ENCODE measurements around the gene CCDC85C.

Gene CCDC85C

GRCh38 chr14:99556134-99556791, 47.7 kb downstream of the CCDC85C start:
- DNase-seq (ENCODE audit: low spot score), result no peak

DNA sequence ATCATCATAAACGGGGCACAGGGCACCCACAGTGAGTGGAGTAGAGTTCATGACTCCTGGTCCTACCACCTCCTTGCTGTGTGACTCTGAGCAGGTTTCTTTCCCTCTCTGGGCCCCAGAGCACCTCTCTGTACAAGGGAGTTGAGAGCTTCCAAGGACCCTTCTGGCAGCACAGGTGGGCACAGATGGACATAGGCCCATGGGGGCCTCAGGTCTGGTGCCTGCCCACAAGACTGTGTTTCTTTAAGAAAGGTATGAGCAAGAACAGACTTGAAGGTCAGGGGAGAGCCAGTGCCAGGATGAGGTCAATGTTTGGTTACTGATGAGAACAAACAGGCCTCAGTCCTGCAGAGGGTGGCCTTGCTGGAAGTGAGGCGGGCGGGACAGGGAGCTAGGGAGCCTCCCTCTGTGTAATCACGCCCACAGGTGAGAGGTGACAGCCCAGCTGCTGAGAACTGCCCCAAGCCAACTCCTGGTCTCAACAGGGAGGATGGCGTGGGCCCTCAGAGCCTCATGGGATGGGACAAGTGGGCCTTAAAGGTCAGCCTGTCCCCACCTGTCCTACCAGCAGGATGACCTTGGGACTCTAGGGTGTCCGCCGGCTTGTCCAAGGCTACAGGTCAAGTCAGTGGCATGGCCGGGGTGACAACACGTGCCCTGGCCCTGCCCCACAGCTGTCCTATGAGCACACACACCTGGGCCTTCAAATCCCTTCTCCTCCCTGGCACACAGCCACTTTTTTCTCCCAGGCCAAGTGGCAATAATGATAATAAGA, 49.1 kb downstream of the CCDC85C start:
- DNase-seq (ENCODE audit: low spot score), result no peak

DNA sequence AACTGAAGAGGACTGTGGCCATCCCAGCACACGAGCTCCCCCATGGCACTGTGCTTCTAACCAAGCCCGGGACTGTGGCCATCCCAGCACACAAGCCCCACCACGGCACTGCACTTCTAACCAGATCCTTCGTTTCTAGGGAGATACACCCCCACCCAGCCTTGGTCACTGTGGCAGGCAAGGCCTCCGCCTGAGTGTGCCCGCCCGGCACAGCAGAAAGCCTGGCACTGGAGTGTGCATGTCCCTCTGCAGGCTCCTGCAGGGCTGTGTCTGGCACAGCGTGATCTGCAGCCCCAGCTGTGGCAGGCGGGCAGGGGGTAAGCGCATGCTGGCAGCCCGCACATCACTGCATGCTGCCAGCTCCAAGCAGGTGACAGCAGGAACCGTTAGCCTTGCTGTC, 49.8 kb downstream of the CCDC85C start:
- DNase-seq (ENCODE audit: low spot score), result no peak

GRCh38 chr14:99552572-99553216, 51.3 kb downstream of the CCDC85C start:
- DNase-seq (ENCODE audit: low spot score), result no peak

- DNase-seq (ENCODE audit: low spot score), result no peak
Observed at GRCh38 chr14:99552021-99552553, 51.9 kb downstream of the CCDC85C start.

DNA sequence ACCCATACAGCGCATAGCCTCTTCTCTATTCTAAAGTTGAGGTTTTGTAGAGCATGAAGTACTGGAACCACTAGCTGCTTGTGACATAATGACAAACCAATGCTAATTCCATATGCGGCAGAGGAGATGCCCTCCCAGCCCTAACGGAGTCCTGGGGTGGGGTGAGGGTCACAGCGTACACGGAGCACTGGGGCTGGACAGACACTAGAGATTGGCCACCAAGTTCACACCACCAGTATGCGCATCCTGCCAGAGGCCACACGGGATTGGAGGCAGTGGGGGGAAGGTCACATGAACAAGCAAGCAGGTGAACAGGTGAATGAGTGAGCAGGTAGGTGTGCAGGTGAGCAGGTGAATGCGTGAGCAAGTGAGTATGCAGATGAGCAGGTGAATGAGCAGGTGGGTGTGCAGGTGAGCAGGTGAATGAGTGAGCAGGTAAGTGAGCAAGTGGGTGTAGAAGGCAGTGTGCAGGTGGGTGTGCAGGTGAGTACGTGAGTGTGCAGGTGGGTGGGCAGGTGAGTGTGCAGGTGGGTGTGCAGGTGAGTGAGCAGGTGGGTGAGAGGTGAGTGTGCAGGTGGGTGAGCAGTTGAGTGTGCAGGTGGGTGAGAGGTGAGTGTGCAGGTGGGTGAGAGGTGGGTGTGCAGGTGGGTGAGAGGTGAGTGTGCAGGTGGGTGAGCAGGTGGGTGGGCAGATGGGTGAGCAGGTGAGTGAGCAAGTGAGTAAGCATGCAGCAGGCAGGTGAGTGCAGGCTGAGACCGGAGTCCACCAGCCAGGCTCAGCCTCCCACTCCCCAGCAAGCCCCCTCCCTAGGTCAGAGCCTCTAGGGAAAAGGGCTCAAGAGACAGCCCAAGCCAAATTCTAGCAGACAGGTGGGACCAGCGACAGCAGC, 52.7 kb downstream of the CCDC85C start:
- no peak for DNase-seq (ENCODE audit: low spot score)

DNA sequence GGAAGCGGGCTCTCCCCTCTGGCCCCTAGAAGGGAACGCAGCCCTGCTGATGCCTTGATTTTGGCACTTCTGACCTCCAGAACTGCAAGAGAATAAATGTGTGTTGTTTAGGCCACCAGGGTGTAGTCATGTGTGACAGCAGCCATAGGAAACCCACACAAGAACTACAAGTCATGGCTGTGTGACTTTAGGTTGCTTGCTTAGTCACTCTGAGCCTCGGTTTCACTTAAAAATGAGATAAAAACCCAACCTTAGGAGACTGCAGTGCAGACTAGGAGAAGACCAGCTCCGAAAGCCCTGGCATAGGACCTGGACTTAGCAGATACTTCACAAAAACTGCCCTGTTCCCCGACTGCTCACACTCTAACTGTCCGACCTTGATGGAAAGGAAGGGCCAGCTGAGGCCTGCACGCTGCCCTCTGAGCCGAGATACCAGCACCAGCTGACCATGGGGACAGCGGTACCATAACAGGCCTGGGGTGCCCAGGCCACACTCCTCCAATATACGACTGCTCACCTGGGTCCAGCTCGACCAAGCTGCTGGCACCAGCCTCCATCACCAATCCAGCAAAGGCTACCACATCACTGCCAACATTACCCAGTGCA, 53.5 kb downstream of the CCDC85C start:
- DNase-seq (ENCODE audit: low spot score), result no peak

- no peak for DNase-seq (ENCODE audit: low spot score)
Observed at GRCh38 chr14:99549684-99550083, 54.3 kb downstream of the CCDC85C start.

DNA sequence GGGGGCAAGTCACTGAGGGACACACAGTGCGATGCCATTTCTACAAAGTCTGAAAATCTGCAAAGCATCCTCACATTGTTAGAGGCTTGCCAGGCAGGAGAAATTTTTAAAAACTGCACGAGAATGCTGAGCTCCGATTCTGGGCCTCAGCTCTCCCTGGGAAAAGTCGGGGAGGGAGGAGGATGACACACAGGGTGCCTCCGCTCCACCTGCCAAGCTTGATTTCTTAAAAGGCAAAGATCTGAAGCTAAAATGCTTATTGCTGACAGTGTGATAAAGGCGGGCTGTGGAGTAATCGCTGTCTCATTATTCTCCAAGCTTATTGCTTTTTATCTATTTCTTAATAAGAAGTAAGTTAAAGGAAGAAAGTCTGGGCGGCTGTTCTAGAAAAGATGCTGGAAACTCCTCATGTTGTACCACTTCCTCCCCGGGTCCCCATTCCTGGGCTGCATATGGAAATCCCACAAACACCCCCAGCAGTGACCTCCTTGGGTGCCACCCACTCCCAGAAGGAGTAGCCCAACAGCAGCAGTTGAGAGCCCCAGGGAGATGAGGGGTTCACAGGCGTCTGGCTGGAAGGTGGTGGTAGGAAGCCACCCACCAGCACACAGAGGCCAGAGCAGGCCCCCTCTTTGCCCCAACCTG, 55.0 kb downstream of the CCDC85C start:
- no peak for DNase-seq (ENCODE audit: low spot score)

- DNase-seq (ENCODE audit: low spot score), result no peak
Observed at GRCh38 chr14:99548255-99548654, 55.8 kb downstream of the CCDC85C start.

DNA sequence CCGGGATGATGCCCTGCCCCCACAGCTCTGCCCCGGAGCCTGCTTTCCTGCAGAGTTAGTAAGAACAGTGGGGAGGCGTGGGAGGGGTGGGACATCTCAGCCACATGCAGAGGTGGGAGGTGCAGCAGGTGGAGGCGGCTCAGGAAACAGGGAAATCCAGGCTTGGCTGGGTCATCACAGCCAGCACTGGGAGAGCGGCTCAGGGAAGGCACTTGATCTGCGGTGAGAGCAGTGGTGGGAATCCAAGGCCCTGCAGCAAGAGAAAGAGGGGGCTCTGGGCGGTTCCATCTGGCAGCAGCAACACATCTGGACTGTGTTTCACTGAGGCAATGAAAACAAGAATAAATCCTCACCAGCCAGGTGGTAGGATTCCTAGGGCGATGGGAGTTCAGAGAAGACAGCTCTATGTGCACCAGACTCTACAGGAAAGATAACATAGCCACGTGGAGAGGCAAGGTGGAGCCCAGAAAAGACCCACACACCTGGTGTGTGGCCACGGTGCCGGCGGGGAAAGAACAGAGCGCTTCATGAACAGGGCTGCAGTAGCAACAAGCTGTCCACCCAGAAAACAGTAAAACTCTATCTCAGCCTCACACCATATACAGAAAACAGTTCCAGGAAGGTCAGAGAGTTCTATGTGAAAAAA, 57.6 kb downstream of the CCDC85C start:
- DNase-seq (ENCODE audit: low spot score), result no peak

- DNase-seq (ENCODE audit: low spot score), result no peak
Observed at GRCh38 chr14:99545586-99545985, 58.4 kb downstream of the CCDC85C start.

GRCh38 chr14:99544991-99545390, 59.0 kb downstream of the CCDC85C start:
- no peak for DNase-seq (ENCODE audit: low spot score)

DNA sequence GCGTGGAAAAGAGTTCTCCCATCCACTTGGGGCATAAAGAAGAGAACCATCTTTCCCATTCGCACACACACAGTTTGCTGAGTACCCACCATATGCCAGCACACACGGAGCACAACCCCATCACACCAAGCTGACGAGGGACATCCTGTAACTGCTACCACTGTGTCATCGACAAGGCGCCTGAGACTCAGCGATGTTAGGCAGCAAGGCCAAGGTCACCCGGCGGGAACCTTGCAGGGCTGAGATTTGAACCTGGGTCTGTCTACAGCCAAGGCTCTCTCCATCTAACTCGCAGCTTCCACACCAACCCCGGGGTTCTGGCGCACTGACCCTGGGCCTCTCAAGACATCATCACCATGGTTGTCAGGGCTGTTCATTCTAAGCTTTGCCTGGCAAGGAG, 60.0 kb downstream of the CCDC85C start:
- DNase-seq (ENCODE audit: low spot score), result no peak

DNA sequence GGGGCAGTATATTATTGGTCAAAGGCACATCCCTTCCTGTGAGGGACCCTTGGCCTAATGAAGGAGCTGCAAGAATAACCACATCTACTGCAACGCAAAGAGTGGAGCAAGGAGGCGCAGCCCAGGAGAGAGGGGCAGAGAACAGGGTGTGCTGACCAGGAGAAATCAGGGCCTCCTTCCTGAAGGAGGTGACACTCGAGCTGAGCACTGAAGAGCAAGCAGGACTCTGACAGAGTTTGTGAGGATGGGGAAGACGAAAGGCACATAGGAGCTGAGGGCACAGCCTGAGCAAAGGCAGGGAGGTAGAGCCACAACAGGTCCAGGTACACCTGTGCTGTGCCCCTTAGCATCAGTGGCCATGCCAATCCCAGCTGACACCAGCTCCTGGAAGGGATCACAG, 60.6 kb downstream of the CCDC85C start:
- DNase-seq (ENCODE audit: low spot score), result no peak

DNA sequence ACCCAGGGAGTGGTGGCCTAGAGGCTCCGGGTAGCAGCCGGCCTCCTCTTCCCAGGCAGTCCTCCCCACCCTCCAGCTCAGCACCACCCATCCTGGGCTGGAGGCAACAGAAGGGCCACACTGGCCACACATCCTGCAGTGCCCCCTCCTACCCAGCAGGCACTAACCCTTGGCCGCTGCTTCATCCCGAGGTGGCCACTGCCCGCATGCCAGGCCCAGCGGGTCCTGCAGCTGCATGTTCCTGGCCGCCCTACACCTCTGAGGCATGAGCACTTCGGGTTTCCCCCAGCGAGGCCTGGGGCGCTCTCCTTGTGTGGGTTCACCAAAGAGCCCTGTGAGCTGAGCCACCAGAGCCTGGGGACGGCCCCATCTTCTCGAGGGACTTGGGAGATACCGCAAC, 61.4 kb downstream of the CCDC85C start:
- no peak for DNase-seq (ENCODE audit: low spot score)

GRCh38 chr14:99541677-99542470, 62.1 kb downstream of the CCDC85C start:
- DNase-seq (ENCODE audit: low spot score), result no peak

DNA sequence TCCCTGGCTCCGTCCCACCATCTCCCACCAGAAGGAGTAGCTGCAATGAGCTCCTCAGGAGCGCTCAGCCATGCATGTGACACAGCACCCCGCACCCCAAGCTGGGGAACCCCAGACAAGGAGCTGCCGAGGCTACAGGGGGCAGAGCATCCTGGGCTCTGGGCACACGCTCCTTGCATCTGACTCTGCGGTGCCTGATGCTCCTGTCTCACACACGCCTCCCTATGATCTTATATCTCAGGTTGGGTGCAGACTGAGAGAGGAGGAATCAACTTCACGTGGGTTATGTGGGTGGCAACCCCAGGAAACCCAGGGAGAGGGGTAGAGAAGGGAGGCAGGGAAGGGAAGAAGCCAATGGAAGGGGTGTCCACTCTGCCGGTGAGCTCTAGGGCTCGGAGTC, 62.8 kb downstream of the CCDC85C start:
- no peak for DNase-seq (ENCODE audit: low spot score)

- DNase-seq (ENCODE audit: low spot score), result no peak
Observed at GRCh38 chr14:99540196-99541032, 63.6 kb downstream of the CCDC85C start.

All from activated CD4-positive, alpha-beta T cell treated with anti-CD3 and anti-CD28 coated beads, Interleukin-2, Interleukin-4, amounts not matched to agents 100 ng/mL and 50 ng/mL, durations not matched to agents 16 hours and 8 hours (primary cell).